22Rv1 (cell line): ENCODE data around the gene MAGOH.

Experiments
- ZFX ChIP-seq: fragments of 450-650 bp; IDR thresholded peaks from 2 replicates; pipeline ENCODE4 v1.6.1; 2017; ENCODE audit warnings: antibody characterized with exemption, borderline replicate concordance
- TF ChIP-seq, protein P1 (sequence below): fragments of 450-650 bp; IDR thresholded peaks from 2 replicates; pipeline ENCODE4 v1.5.1; 2017; ENCODE audit warnings: mild to moderate bottlenecking

DNA sequence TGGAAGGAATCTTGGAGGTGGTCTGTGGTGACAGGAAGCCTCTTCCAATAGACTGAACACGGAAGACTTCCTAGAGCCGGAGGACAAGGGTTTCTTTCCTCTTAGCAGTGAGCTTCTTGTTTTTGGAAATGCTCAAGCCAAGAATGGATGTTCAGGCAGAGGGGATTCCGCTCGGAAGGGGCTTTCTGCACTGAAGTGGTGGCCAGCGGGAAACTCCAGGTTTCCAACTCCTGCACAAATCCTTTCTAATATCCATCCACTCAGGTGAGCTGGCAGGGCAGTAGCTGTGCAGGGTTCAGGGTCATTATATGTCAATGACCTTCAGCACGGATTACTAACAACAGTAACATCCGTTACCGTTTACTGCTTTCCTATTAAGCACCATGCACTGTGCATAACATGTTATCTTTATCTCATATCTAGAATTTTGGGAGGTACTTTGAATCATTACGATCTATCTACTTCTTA, 42.3 kb downstream of the MAGOH start:
- TF ChIP-seq, protein P1, sequence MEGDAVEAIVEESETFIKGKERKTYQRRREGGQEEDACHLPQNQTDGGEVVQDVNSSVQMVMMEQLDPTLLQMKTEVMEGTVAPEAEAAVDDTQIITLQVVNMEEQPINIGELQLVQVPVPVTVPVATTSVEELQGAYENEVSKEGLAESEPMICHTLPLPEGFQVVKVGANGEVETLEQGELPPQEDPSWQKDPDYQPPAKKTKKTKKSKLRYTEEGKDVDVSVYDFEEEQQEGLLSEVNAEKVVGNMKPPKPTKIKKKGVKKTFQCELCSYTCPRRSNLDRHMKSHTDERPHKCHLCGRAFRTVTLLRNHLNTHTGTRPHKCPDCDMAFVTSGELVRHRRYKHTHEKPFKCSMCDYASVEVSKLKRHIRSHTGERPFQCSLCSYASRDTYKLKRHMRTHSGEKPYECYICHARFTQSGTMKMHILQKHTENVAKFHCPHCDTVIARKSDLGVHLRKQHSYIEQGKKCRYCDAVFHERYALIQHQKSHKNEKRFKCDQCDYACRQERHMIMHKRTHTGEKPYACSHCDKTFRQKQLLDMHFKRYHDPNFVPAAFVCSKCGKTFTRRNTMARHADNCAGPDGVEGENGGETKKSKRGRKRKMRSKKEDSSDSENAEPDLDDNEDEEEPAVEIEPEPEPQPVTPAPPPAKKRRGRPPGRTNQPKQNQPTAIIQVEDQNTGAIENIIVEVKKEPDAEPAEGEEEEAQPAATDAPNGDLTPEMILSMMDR, result no peak
- TF ChIP-seq ZFX, result no peak
